GM04503 (cell line): ENCODE results near the gene IL1RAP.
"Not testable (repeated sequence)": the region's sequence is repeated elsewhere in the genome, so short reads cannot be mapped to it uniquely, and the experiment has no call there.

Experiments
- DNase-seq: peaks from one replicate; pipeline ENCODE4 v3.0.0-alpha.2; 2012; ENCODE audit warnings: low read depth

The IL1RAP gene

GRCh38 chr3:190513409-190514370, at the start of gene IL1RAP:
IL1RAP (plus strand) TSS chr3:190514085; CDS start chr3:190564290, 50,205 bp downstream.
- DNase-seq = peak; percentile 74

GRCh38 chr3:190467922-190468321, 46.0 kb upstream of the IL1RAP start:
- DNase-seq = no peak

- DNase-seq = not testable (repeated sequence)
Measured at GRCh38 chr3:190473261-190473660, 40.6 kb upstream of the IL1RAP start.

GRCh38 chr3:190481779-190482178, 32.1 kb upstream of the IL1RAP start:
- DNase-seq = no peak

GRCh38 chr3:190485830-190486532, 27.9 kb upstream of the IL1RAP start:
- DNase-seq = no peak

GRCh38 chr3:190486533-190486864, 27.4 kb upstream of the IL1RAP start:
- no peak for DNase-seq

- no peak for DNase-seq
Measured at GRCh38 chr3:190486908-190487607, 26.8 kb upstream of the IL1RAP start.

GRCh38 chr3:190491533-190492054, 22.3 kb upstream of the IL1RAP start:
- DNase-seq = no peak

GRCh38 chr3:190492129-190492528, 21.8 kb upstream of the IL1RAP start:
- no peak for DNase-seq

- no peak for DNase-seq
Measured at GRCh38 chr3:190492966-190493365, 20.9 kb upstream of the IL1RAP start.

GRCh38 chr3:190494907-190495306, 19.0 kb upstream of the IL1RAP start:
- no peak for DNase-seq

GRCh38 chr3:190495354-190495753, 18.5 kb upstream of the IL1RAP start:
- no peak for DNase-seq

GRCh38 chr3:190495796-190496195, 18.1 kb upstream of the IL1RAP start:
- no peak for DNase-seq

GRCh38 chr3:190496859-190497258, 17.0 kb upstream of the IL1RAP start:
- no peak for DNase-seq

- no peak for DNase-seq
Measured at GRCh38 chr3:190497811-190498210, 16.1 kb upstream of the IL1RAP start.

- no peak for DNase-seq
Measured at GRCh38 chr3:190498293-190498692, 15.6 kb upstream of the IL1RAP start.

- no peak for DNase-seq
Measured at GRCh38 chr3:190499122-190499521, 14.8 kb upstream of the IL1RAP start.

- DNase-seq = no peak
Measured at GRCh38 chr3:190502946-190503345, 10.9 kb upstream of the IL1RAP start.

- no peak for DNase-seq
Measured at GRCh38 chr3:190504354-190505125, 9.3 kb upstream of the IL1RAP start.

GRCh38 chr3:190505381-190506003, 8.4 kb upstream of the IL1RAP start:
- DNase-seq = no peak

GRCh38 chr3:190506271-190506670, 7.6 kb upstream of the IL1RAP start:
- no peak for DNase-seq
